GM19395 (cell line): ENCODE results near the gene JAKMIP1.
"Not testable (repeated sequence)": the region's sequence is repeated elsewhere in the genome, so short reads cannot be mapped to it uniquely, and the experiment has no call there.

Experiments used
- ATAC-seq: cut with Tn5 transposase; IDR thresholded peaks from one replicate; pipeline ENCODE4 v1.9.1; 2021; ENCODE audit warnings: mild to moderate bottlenecking, moderate library complexity; ENCODE audit not compliant: unreplicated experiment

Gene JAKMIP1

DNA sequence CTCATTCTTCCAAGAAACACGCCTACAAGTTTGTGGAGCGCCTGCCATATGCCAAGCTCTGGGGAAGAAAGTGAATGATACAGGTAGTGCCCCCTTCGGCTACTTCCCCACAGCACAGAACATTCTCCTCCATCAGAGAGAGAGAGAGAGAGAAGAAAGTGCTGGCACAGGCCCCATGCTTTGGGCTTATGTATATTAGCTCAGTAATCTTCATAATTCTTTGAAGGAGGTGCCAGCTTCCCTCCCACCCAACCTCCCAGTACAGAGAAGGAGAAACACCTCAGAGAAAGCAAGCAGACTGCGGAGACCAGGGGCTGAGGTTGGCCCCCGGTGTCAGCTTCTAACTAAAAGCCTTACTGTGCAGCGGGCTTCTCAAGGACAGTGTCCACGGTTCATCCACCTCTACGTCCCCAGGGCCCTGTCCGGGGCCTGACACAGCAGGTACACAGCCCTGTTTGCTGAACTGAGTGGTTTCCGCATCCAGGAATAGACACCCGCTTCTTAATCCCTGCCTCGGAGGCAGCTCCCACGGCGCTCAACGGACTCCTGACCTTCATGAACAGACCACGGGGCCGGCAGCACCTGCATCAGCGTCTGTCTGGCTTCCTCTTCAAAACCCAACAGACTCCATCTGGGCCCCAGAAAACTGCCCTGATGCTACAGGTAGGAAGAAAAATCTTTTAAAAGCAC is 50.2 kb downstream of the JAKMIP1 start:
- ATAC-seq, result no peak

DNA sequence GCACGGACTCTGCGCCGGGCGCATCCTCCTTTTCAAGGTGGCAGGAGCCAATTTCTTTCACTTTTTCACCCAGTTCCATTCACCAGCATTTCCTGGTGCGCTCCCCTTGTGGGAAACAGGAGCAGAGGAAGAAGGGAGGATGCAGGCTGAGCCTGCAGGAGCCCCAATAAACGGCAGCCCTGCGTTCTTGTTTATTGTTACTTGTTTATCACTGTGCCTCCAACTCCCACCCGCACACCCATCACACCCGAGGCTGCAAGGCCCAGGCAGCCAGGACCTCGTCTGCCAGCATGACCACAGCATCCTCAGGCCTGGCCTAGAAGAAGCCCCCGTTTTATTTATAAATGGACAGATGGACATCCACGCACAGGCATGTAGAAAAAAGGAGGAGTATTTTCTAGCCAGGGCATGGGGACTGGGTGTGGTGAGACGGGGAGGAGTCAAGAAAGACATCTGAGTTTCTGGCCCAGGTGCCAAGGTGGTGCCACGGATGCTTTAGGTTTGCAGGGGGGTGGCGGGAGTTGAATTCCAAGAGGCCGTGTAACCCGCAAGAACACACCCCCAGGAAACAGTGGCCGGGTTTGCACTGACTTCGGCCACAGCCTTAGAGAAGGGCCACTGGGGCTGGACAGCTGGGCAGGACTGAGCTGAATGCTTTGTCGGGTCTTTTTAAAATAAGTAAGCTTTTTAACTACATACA is 51.7 kb downstream of the JAKMIP1 start:
- no peak for ATAC-seq

DNA sequence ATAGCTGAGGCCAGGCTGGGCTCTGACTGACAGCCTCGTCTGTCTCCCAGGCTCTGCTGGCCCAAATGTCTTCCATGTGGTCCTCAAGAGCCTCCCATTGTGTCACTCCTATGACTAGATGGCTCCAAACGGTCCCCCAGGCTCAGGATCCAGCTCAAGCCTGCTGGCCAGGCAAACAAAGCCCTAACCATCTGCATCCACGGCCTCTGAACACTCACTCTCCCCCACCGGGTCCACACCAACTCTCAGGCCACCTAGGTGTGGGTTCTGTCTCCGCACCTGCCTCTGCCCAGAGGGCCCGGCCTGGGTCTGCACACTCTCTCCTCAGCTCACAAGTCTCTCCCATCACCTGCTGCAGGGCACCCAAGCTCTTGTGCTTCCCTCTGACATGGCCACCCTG is 52.9 kb downstream of the JAKMIP1 start:
- ATAC-seq, result no peak

DNA sequence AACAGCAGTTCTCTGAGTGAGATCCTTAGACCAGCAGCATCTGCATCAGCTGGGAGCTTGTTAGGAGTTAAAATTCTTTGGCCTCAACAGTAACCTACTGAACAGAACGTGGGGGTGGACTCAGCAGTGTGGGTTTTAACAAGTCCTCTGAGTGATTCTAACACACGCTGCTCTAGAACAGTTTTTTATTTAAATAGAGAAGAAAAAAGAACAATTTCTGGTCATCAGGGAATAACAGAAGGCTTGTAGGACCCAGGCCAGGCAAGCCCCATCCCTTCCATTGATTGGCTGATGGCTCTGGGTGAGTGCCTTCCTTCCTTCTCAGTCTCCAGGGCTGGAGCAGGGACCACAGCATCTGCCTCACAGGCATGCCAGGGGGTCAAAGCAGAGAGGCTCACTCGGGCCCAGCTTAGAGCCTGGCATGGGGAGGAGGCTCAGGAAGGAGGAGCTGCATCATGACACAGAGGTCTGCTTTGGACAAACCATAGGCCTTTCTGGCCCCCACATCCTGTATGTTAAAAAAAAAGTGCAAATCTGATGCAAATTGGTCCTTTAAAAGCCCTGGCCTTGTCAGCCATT is 56.7 kb downstream of the JAKMIP1 start:
- no peak for ATAC-seq

DNA sequence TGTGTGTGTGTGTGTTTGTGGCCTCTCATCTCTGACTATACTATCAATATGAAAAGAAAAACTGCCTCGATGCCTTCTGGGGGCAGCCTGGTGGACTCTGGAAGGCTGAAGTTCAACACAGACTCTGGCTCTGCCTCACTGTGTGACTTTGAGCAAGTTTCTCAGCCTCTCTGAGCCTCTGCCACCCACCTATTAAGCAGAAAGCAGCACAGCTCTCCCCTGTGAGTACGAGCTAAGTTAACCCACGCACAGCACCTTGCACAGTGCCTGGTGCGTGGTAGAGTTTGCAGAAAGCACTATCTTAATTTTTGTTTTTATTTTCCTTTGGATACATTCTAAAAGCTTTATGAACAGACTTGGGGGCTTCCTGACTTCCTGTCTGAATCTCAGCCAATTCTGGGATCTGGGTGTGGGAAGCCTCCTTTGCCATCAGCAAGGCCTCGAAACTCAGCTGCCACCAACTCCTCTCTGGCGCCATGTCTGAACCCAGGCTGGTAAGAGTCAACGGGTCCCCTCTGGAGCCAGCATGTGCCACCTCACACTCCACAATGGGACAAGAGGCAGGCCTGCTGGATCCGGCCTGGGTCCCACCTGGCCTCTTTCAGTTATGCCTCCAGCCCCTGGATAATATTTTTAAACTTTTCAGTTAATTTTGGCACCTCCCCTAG is 57.3 kb downstream of the JAKMIP1 start:
- ATAC-seq, result no peak

DNA sequence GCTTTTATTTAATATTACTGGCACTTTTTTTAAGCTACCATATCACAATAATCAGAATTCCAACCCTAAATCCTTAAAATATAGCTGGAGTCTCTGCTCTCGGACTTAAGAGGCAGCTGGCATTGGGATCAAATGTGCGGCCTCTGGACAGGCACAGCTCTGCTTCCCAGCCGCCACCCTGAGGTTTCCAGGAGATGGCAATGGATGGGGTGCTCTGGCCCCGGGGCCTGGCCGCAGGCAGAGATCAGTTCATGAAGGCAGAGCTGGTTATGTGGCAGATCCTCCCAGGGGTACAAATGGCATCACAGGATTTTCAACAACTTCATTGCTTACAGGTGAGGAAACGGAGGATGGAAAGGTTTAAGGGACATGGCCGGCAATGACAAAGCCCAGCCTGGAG is 57.8 kb downstream of the JAKMIP1 start:
- ATAC-seq, result no peak

DNA sequence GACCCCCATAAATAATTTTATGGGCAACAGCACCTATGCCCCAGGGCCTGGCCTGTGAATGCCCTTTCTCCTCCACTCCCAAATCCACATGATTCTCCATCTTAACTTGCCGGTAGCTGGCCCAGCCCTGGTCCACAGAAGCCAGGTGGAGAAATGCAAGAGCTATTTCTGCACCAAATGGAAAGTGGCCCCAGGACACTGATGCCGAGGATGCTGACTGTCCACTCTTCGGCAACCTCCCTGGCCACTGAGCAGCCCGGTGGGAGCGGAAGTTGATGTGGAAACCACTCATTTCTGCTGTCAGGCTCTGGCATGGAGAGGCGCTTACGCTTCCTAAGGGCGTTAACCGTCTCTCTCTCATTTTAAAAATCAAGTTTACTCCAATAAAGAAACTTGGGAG is 58.8 kb downstream of the JAKMIP1 start:
- ATAC-seq, result no peak

DNA sequence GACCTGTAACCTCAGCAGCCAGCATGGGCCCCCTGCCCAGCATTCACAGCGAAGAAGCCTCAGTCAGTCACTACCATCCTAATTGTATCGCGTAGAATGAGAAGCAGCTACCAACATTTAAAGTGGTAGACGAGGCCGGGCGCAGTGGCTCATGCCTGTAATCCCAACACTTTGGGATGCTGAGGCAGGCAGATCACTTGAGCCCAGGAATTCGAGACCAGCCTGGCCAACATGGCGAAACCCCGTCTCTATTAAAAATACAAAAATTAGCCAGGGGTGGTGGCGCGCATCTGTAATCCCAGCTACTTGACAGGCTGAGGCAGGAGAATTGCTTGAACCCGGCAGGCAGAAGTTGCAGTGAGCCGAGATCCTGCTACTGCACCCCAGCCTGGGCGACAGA is 59.3 kb downstream of the JAKMIP1 start:
- ATAC-seq, result not testable (repeated sequence)

DNA sequence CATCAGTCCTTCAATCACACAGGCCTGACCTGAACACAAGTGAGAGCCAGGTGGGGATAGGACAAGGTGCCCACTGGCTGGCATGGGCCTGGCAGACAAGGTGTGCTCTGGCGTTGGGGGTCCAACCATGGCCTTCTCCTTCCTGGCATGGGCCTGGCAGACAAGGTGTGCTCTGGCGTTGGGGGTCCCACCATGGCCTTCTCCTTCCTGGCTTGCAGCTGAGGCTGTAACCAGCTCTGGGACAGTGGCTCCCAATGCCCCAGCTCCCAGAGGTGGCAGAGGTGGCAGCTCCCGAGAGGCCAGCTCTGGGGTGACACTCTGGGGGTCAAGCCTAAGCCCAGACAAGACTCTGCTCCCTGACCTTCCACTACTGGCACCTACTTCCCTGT is 62.6 kb downstream of the JAKMIP1 start:
- no peak for ATAC-seq

DNA sequence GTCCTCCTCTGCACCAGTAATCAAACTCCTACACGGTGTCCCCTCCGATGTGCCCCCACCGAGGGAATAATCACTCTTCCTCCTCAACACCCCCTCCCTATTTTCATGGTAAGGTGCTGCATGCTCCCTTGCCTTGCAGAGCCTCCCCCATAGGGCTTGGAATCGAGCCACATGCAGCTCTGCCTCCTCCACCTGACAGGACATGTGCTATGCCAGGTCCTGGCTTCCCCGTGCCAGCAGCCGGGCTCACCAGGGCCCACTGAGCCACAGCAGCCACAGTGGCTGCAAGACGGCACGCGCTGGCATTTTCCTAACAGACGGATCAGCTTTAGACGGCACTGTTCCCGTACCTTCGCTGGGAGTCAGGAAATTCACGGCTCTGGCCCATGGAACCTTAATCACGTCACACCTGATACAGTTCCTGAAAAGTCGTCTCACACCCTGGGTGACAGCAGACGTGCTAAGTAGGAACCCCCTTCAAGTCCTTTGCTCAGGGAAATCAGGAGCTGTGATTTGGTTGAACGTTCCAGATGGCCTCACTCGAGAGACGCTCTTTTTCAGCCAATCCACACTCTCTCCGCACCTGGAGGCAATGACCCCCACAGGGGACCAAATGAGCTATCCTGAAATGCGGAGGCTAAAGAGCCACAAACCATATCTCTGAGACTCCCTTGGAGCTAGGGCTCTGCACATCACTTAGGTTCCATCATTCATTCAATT is 63.2 kb downstream of the JAKMIP1 start:
- no peak for ATAC-seq

DNA sequence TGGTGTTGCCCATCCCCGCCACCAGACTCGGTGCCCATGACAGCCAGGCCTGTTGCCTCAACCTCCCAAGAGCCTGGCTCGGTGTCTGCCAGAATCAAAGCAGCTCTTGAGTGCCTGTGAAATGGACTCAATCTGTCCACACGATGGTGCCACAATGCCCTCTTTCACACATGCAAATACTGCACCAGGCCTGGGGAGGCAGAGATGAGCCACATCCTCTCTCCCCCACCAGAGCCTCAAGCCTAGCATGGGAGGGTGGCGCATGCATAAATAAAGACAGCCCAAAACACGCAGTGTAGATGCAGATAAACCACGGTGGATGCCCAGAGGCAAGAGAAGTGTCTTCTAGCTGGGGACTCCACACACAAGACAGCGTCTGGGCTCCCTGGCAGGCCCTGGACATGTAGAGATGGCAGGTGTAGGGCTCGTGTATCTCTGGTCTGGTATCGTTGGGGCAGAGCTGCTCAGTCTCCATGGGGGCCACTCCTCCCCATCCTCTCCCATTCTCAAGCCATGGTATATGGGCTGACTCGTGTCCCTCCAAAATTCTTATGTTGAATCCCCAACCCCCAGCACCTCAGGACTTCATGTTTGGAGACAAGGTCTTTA is 65.6 kb downstream of the JAKMIP1 start:
- ATAC-seq, result peak; percentile 72

DNA sequence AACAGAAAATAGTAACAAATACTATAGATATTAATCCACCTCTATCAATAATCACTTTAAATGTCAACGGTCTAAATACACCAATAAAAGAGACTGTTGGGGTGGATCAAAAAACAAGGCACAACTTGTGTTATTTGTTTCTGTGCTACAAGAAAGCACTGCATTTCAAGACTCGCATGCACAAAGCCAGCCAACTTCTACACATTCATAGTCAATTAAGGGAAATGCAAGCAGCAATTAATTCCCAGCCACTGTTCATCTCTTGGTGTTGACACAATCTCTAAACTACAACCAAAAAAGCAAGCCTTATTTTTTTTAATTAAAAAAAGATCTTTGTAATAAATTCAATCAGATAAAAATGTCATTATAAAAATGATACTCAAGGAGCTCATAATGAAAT is 67.6 kb downstream of the JAKMIP1 start:
- ATAC-seq, result no peak

DNA sequence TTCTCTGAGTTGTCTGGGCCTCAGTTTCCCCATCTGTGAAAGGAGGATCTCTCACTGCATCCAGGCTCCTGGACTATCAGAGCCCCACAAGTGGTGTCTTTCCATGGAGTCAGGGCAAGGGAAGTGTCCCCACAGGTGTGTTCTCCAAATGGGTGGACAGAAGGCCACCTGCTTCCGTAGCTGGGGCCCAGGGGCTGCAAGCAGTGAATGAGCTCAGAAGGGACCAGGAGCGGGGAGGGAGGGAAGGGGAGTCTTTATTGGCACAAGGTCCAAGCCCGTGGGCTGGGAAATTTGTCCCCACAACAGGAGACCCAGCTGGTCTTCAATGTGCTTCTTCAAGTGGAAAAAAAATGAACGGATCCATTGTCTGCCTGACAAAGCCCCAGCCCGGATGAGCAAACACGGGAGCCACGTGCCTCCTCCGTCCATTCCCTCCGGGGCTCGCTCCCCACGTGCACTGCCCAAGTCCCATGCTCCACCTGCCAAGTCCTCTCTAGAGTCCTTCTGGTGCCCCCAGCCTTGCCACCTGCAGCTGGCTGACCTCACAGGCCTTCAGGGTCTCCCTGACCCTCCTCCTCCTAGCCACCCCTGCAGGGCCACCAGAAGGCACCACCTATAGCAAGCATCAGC is 72.0 kb downstream of the JAKMIP1 start:
- no peak for ATAC-seq

DNA sequence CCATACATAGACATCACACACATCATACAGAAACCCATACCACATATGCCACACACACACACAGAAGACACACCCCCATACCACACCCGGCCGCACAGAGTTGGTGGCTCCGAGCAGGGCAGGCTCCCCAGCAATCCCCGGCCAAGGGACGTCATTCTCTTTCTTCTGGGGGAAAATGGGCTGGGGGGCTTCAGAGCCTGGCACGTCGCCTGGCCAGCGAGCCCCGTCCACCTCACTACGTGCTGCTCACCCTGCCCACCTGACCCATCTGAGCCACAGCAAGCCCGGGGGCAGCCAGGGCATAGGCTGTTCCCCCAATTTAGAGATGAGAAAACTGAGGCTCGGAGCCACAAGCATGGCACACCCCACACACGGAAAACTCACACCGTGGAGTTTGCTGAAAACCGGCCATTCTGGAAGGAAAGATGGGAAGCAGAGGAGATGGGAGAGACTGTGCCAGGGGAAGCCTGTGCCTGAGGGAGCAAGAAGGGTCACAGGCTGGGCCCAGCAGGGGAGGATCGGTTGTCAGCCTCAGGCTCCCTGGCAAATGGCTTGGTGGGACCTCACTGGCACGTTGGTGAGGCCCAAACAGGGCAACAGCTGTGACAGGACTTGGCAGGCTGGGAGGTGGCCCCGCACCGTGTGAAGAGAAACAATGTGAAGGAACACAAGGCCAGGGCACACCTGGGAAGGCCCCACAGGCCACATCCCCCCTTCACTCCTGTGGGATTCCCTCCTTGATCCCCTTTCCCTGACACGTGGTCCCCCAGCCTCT is 73.2 kb downstream of the JAKMIP1 start:
- ATAC-seq, result no peak

DNA sequence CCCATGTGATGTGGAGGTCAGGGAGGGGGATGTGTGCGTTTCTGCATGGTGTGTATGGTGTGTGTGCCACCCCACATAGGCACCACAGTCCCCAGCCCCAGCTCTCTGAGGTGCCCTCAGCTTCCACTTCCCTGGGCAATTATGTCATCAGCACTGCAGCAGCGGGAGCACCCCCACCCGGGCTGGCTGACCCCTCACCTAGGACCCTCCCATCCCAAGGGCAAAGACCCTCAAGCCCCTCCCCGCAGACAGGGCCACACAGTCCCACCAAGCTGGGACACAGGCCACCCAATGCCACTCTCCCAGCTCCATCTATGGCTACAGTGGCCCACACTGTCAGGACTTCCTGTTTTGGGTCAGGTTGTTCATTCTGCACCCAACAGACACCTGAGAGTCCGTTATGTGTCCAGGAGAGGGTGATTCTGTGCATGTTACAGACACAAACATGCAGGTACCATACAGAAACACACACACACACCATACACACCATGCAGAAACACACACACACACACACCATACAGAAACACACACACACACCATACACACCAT is 75.2 kb downstream of the JAKMIP1 start:
- no peak for ATAC-seq

DNA sequence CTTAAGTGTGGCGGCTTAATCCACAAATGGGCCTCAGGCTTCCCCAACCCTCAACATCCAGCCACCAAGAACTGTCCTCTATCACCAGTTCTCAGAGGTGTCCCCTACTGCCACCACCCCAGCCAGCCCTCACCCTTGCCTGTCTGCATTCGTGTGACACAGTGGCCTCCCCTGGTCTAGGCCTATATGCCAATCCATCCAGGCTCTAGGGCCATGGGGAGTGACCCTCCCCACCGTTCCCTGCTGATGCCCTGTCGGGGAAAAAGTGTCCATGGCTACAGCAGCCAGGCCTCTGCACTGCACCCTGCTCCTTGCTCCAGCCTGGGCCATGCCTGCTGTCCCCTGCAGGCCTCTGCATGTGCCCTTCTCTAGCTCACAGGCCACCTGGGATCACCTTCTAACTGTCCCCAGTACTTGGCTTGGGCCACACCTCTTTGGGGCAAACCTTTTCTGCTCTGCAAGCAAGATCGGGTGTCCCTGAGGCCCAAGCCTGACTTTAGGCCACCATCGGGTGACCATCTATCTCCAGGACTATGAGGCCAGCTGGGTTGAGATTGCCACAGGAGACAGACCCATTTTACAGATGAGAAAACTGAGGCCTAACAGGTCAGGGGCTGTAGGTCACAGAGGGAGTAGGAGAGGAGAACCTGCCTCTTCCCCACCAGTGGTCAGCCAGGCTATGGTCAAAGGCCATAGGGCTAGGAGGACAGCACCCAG is 75.8 kb downstream of the JAKMIP1 start:
- no peak for ATAC-seq

DNA sequence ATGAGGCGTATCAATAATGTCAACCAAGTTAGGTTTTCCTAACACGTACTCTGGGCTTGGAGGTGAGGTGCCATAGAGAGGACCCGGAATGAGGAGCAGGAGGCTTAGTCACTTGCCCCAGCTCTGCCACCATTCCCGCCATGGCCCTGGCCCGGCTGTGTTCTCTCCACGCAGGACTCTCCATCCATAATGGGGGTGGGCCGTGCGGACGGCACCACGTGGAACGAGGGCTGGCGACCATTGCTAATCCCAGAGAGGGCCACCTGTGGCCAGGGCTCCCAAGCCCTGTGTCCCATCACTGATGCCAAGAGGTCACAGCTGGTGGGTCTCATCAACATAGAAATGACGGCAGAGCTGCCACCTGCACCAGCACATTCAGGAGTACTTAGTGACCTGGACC is 76.4 kb downstream of the JAKMIP1 start:
- no peak for ATAC-seq

DNA sequence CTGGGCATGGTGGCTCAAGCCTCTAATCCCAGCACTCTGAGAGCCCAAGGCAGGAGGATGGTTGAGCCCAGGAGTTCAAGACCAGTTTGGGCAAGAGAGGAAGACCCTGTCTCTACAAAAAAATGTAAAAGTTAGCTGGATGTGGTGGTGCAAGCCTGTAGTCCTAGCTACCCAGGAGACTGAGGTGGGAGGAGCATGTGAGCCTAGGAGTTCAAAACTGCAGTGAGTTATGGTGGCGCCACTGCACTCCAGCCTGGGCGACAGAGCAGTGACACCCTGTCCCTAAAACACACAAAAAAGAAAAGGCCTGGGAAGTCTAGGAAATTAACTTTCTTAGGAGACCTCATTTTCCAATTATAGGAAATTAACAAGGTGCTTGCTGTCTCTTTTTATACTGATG is 76.8 kb downstream of the JAKMIP1 start:
- ATAC-seq, result no peak

DNA sequence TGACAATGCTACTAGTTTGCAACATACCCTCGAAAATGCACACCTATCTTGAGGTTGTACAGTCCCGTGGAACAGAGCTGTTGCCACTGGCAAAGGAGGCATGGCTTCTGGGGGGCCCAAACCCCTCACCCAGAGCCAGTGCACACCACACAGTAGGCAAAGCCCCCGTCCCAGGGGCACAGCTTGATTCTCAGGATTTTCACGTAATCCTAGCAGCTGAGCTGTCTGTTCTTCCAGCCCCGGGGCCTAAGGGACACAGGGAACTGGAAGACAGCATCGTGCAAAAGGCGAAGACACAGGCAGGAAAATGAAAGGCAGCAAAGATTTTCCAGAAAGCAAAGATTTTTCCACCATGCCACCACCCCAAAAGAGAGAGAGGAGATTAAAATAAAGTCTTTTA is 77.2 kb downstream of the JAKMIP1 start:
- no peak for ATAC-seq
